ENCODE data around the gene SLC4A11. TPM values are rescaled to one million over a fixed set of nuclear protein-coding genes. Genes with fewer than 3 reads are reported as not detected.

Gene SLC4A11
- polyA plus RNA-seq, 1 experiment = 0.53 TPM

GRCh38 chr20:3243718-3244358, 4.8 kb upstream of the SLC4A11 start:
- Histone ChIP-seq H3K27me3 (ENCODE audit: control insufficient read depth, insufficient read depth, low read length) (peaks cover 47% of the 10 kb centered on the region), H3K4me3 (ENCODE audit: low read depth, low read length) (no peak overlapping the region), H3K27ac (ENCODE audit: low read depth, low read length) (no peak overlapping the region), H3K9me3 (ENCODE audit: control insufficient read depth, insufficient read depth, low read length) (peaks cover 4% of the 10 kb centered on the region; the same call in 1 of the 2 replicates)
- TF ChIP-seq CTCF (IDR thresholded peaks at IDR 0.05; ENCODE audit: low read depth, low read length) = no peak
- ChIA-PET POLR2A (no interaction called here), CTCF (interaction anchor here (0.5 to 0.7 kb wide), 2 partner anchors 24 to 73 kb away, joined by 3 to 8 read pairs; no protein-coding TSS in a partner anchor)
- DNase-seq (ENCODE audit: low read depth, low spot score) = no peak

- no peak for TF ChIP-seq CTCF (IDR thresholded peaks at IDR 0.05; ENCODE audit: low read depth, low read length)
- CTCF ChIA-PET = interaction anchor here (0.8 kb wide), 1 partner anchor 24 kb away, joined by 3 read pairs; no protein-coding TSS in a partner anchor
Observed at GRCh38 chr20:3242172-3242692, 3.2 kb upstream of the SLC4A11 start.

GRCh38 chr20:3240776-3241363, 1.9 kb upstream of the SLC4A11 start:
- Histone ChIP-seq H3K27ac (ENCODE audit: low read depth, low read length) (no peak overlapping the region), H3K4me3 (ENCODE audit: low read depth, low read length) (peak overlapping the region; percentile 65), H3K9me3 (ENCODE audit: control insufficient read depth, insufficient read depth, low read length) (peaks cover 4% of the 10 kb centered on the region; the same call in 1 of the 2 replicates), H3K27me3 (ENCODE audit: control insufficient read depth, insufficient read depth, low read length) (peaks cover 59% of the 10 kb centered on the region)
- DNase-seq (ENCODE audit: low read depth, low spot score) = no peak
- no peak for TF ChIP-seq CTCF (IDR thresholded peaks at IDR 0.05; ENCODE audit: low read depth, low read length)
- CTCF ChIA-PET = no interaction called here
- POLR2A ChIA-PET = no interaction called here

More at GRCh38 chr20:3242172-3242692, 3.2 kb upstream of the SLC4A11 start:
- Histone ChIP-seq H3K9me3 (ENCODE audit: control insufficient read depth, insufficient read depth, low read length) (peaks cover 4% of the 10 kb centered on the region; the same call in 1 of the 2 replicates), H3K27ac (ENCODE audit: low read depth, low read length) (no peak overlapping the region), H3K4me3 (ENCODE audit: low read depth, low read length) (no peak overlapping the region), H3K27me3 (ENCODE audit: control insufficient read depth, insufficient read depth, low read length) (peaks cover 49% of the 10 kb centered on the region)
- POLR2A ChIA-PET = interaction anchor here (0.5 kb wide), 1 partner anchor 24 kb away, joined by 6 read pairs; no protein-coding TSS in a partner anchor
- no peak for DNase-seq (ENCODE audit: low read depth, low spot score)

- no peak overlapping the region for H3K27ac ChIP-seq (ENCODE audit: low read depth, low read length)
- H3K9me3 ChIP-seq (ENCODE audit: control insufficient read depth, insufficient read depth, low read length) = peaks cover 4% of the 10 kb centered on the region; the same call in 1 of the 2 replicates
- DNase-seq (ENCODE audit: low read depth, low spot score) = no peak
- peak overlapping the region; percentile 65 for H3K4me3 ChIP-seq (ENCODE audit: low read depth, low read length)
- POLR2A ChIA-PET = interaction anchor here (1.0 kb wide), 1 partner anchor 8 kb away, joined by 3 read pairs; no protein-coding TSS in a partner anchor
- no peak for TF ChIP-seq CTCF (IDR thresholded peaks at IDR 0.05; ENCODE audit: low read depth, low read length)
- CTCF ChIA-PET = interaction anchor here (1.1 kb wide), 1 partner anchor 22 kb away, joined by 4 read pairs; no protein-coding TSS in a partner anchor
- peaks cover 63% of the 10 kb centered on the region for H3K27me3 ChIP-seq (ENCODE audit: control insufficient read depth, insufficient read depth, low read length)
Observed at GRCh38 chr20:3239867-3240775, 1.1 kb upstream of the SLC4A11 start.
